Endothelial cell of umbilical vein (primary cell): Measurements from ENCODE around the gene PDAP1. TPM values are rescaled to one million over a fixed set of nuclear protein-coding genes. Genes with fewer than 3 reads are reported as not detected.

Experiments used
- BruUV-seq: library from RNA; stranded (reverse); fragments of 400-500 nt; replicated peaks from 2 replicates; lab custom pipeline; 2021; lab: Mats Ljungman, UMichigan
- CTCF ChIA-PET: fragments of 300-600, 350-600 bp; sonication (Branson Sonifier 250); formaldehyde crosslinking; loops from one replicate; lab custom pipeline; 2021; ENCODE audit warnings: antibody characterized with exemption, inconsistent platforms; lab: Charles Lee
- POLR2A ChIA-PET: fragments of 300-600, 350-600 bp; sonication (Branson Sonifier 250); formaldehyde crosslinking; loops from one replicate; lab custom pipeline; 2021; ENCODE audit warnings: antibody characterized with exemption, inconsistent platforms; lab: Charles Lee
- DNase-seq: peaks from one replicate; pipeline ENCODE4 v3.0.0-alpha.2; 2011; ENCODE audit warnings: low read depth, low spot score
- FAIRE-seq: peaks from 2 replicates; lab custom pipeline; 2011; peaks lifted over from hg19 to GRCh38; lab: Jason Lieb, UNC
- H2AFZ ChIP-seq: 2 replicates; pipeline ENCODE4 v1.6.0; 2012; ENCODE audit warnings: low read depth, low read length, control low read depth, inconsistent platforms
- H3K27ac ChIP-seq: 2 replicates; pipeline ENCODE4 v1.5.1; 2011; ENCODE audit warnings: low read depth, mild to moderate bottlenecking, control low read depth, low read length, moderate library complexity; ENCODE audit not compliant: insufficient read depth
- H3K27me3 ChIP-seq, 2 experiments: 2 replicates each; pipeline versions ENCODE4 v1.6.0 to v1.6.1; 2011; ENCODE audit warnings: low read length in 2 of 2, mixed read lengths in 1 of 2; ENCODE audit not compliant: control insufficient read depth in 2 of 2, insufficient read depth in 2 of 2
- H3K36me3 ChIP-seq, 2 experiments: 2 replicates in 1 of 2; 3 replicates in 1 of 2; pipeline ENCODE4 v1.5.1; 2011; ENCODE audit warnings: low read length in 2 of 2, mild to moderate bottlenecking in 1 of 2, moderate library complexity in 1 of 2; ENCODE audit not compliant: control insufficient read depth in 2 of 2, insufficient read depth in 2 of 2; ENCODE audit errors: extremely low read depth in 1 of 2
- H3K4me1 ChIP-seq: 3 replicates; pipeline ENCODE4 v1.5.1; 2011; ENCODE audit warnings: mild to moderate bottlenecking, low read length; ENCODE audit not compliant: control insufficient read depth, insufficient read depth; ENCODE audit errors: extremely low read depth
- H3K4me2 ChIP-seq: 2 replicates; pipeline ENCODE4 v1.6.1; 2011; ENCODE audit warnings: low read length, control low read depth, mixed read lengths; ENCODE audit not compliant: insufficient read depth
- H3K4me3 ChIP-seq, 3 experiments: fragments of 200-600 bp in 1 of 3; sonication (generic), shearing (Covaris generic) in 1 of 3; replicated peaks in 1 of 3; 2 replicates each; pipeline ENCODE4 v1.5.1; 2011 to 2016; ENCODE audit warnings: control low read depth in 3 of 3, low read length in 3 of 3, mild to moderate bottlenecking in 2 of 3, inconsistent platforms in 1 of 3, low read depth in 1 of 3, moderate library complexity in 1 of 3; ENCODE audit not compliant: insufficient read depth in 1 of 3
- H3K79me2 ChIP-seq: 2 replicates; pipeline ENCODE4 v1.6.0; 2012; ENCODE audit warnings: low read length, inconsistent platforms; ENCODE audit not compliant: control insufficient read depth, insufficient read depth
- H3K9ac ChIP-seq: replicated peaks from 2 replicates; pipeline ENCODE3; 2011; ENCODE audit warnings: low read length, control low read depth; ENCODE audit not compliant: insufficient read depth; ENCODE audit errors: extremely low read depth
- H3K9me1 ChIP-seq: replicated peaks from 3 replicates; pipeline ENCODE4 v1.6.0; 2011; ENCODE audit warnings: mild to moderate bottlenecking, low read length; ENCODE audit not compliant: control insufficient read depth, insufficient read depth; ENCODE audit errors: extremely low read depth
- H3K9me3 ChIP-seq: replicated peaks from 2 replicates; pipeline ENCODE4 v1.5.1; 2012; ENCODE audit warnings: low read length, inconsistent platforms; ENCODE audit not compliant: control insufficient read depth, insufficient read depth
- H4K20me1 ChIP-seq: replicated peaks from 2 replicates; pipeline ENCODE3; 2011; ENCODE audit warnings: mild to moderate bottlenecking, low read length; ENCODE audit not compliant: control insufficient read depth, insufficient read depth; ENCODE audit errors: extremely low read depth
- CTCF ChIP-seq, 2 donors: IDR thresholded peaks; 1 replicate in 1 of 2; 2 replicates in 1 of 2; pipeline ENCODE4 v1.5.1; 2011; ENCODE audit warnings: low read length in 2 of 2, mild to moderate bottlenecking in 2 of 2, moderate library complexity in 2 of 2, control low read depth in 1 of 2, inconsistent platforms in 1 of 2, low read depth in 1 of 2; ENCODE audit not compliant: insufficient read depth in 1 of 2; ENCODE audit errors: extremely low read depth in 1 of 2
- POLR2A ChIP-seq: IDR thresholded peaks from 2 replicates; pipeline ENCODE4 v1.6.1; 2012; ENCODE audit warnings: low read depth, mild to moderate bottlenecking, control low read depth, low read length
- dilution Hi-C: fragments of 300-500 bp; cut with MboI; formaldehyde crosslinking; loops from one replicate; pipeline ENCODE4 v1.15.0; 2019; ENCODE audit warnings: low sequenced_read_pairs; ENCODE audit not compliant: extremely low pct_ligation_motif_present
- intact Hi-C: fragments of 100-400 bp; cut with micrococcal nuclease; formaldehyde crosslinking; loops from one replicate; pipeline ENCODE4 v1.10.0; 2022
- polyA plus RNA-seq, 4 experiments: library from polyadenylated mRNA; depleted of rRNA in 3 of 4; stranded (reverse) in 3 of 4; unstranded in 1 of 4; fragments of >200 nt; gene quantifications; 2 replicates each; pipeline versions ENCODE4 v1.2.1 to v1.2.3, GENCODE V29; 2011 to 2012; ENCODE audit warnings: missing spikeins in 1 of 4
- total RNA-seq: library from RNA; stranded (reverse); gene quantifications from 2 replicates; pipeline ENCODE4 v1.2.3, GENCODE V29; 2021

PDAP1 gene
- total and polyA plus RNA-seq, 2 donors (not counting 3 experiments of a cell fraction or from before 2014, with no cell fraction given), result 32.6 to 150 TPM

- no peak overlapping the region for H3K27ac ChIP-seq
Measured at GRCh38 chr7:99381664-99382075, 26.7 kb downstream of the PDAP1 start.

More at GRCh38 chr7:99381664-99382075, 26.7 kb downstream of the PDAP1 start:
- Histone ChIP-seq H3K4me3 (no peak overlapping the region), H3K79me2 (peaks cover 60% of the 10 kb centered on the region), H3K4me2 (no peak overlapping the region), H3K9me3 (no peaks in the 10 kb centered on the region), H4K20me1 (no peaks in the 10 kb centered on the region), H2AFZ (no peak overlapping the region), H3K9ac (no peak overlapping the region), H3K27me3 (no peaks in the 10 kb centered on the region), H3K4me1 (peaks cover 26% of the 10 kb centered on the region), H3K9me1 (no peaks in the 10 kb centered on the region), H3K36me3 (peaks cover 14 to 15% of the 10 kb centered on the region in 2 experiments)
- DNase-seq (no peak), FAIRE-seq (no peak)
- TF ChIP-seq POLR2A (peak; percentile 4), CTCF (IDR thresholded peaks at IDR 0.05; ENCODE audit: extremely low read depth in 1 of 2, insufficient read depth in 1 of 2, low read depth in 1 of 2, low read length in 2 of 2) (no peak)
- POLR2A ChIA-PET, result no interaction called here
- dilution Hi-C loops, result no loop called here
- intact Hi-C loops, result no loop called here
- CTCF ChIA-PET, result no interaction called here
- BruUV-seq, result no TSS peak
